Umbilical cord (tissue), 2 donors: ENCODE data around the gene MRPL48. TPM values are rescaled to one million over a fixed set of nuclear protein-coding genes. Genes with fewer than 3 reads are reported as not detected.
"Not testable (repeated sequence)": the region's sequence is repeated elsewhere in the genome, so short reads cannot be mapped to it uniquely, and the experiment has no call there.

Source experiments
- DNase-seq: peaks from one replicate; pipeline ENCODE4 v3.0.0-alpha.2; 2015; ENCODE audit warnings: low spot score
- total RNA-seq: library from RNA; depleted of rRNA; stranded (reverse); fragments of >200 nt; gene quantifications from one replicate; pipeline ENCODE4 v1.2.3, GENCODE V29; 2014; ENCODE audit warnings: low replicate concordance; ENCODE audit not compliant: insufficient read depth

The MRPL48 gene
- total RNA-seq, 1 donor from 2014 or later = 22.1 TPM

- DNase-seq = peak; percentile 99
Observed at GRCh38 chr11:73779084-73779902, 8.4 kb upstream of the MRPL48 start.

GRCh38 chr11:73781303-73781702 is 6.4 kb upstream of the MRPL48 start:
- DNase-seq = no peak

- no peak for DNase-seq
Observed at GRCh38 chr11:73783483-73784020, 4.1 kb upstream of the MRPL48 start.

GRCh38 chr11:73784080-73784634 is 3.5 kb upstream of the MRPL48 start:
- no peak for DNase-seq

- no peak for DNase-seq
Observed at GRCh38 chr11:73784734-73785133, 2.9 kb upstream of the MRPL48 start.

GRCh38 chr11:73785467-73785866 is 2.2 kb upstream of the MRPL48 start:
- not testable (repeated sequence) for DNase-seq

- no peak for DNase-seq
Observed at GRCh38 chr11:73787051-73787642, 527 bp upstream of the MRPL48 start.

- DNase-seq = no peak
Observed at GRCh38 chr11:73789279-73789670, 1.6 kb downstream of the MRPL48 start.

- DNase-seq = no peak
Observed at GRCh38 chr11:73792584-73792983, 4.9 kb downstream of the MRPL48 start.

GRCh38 chr11:73795925-73796632 is 8.4 kb downstream of the MRPL48 start:
- DNase-seq = no peak

- DNase-seq = no peak
Observed at GRCh38 chr11:73797457-73797856, 9.8 kb downstream of the MRPL48 start.

GRCh38 chr11:73800276-73800806 is 12.7 kb downstream of the MRPL48 start:
- DNase-seq = peak; percentile 14

- DNase-seq = no peak
Observed at GRCh38 chr11:73801136-73801535, 13.5 kb downstream of the MRPL48 start.

- no peak for DNase-seq
Observed at GRCh38 chr11:73804712-73805111, 17.0 kb downstream of the MRPL48 start.

GRCh38 chr11:73808052-73808451 is 20.4 kb downstream of the MRPL48 start:
- no peak for DNase-seq

- DNase-seq = no peak
Observed at GRCh38 chr11:73810637-73811036, 23.0 kb downstream of the MRPL48 start.

- DNase-seq = no peak
Observed at GRCh38 chr11:73812234-73812633, 24.6 kb downstream of the MRPL48 start.

GRCh38 chr11:73814812-73815211 is 27.1 kb downstream of the MRPL48 start:
- DNase-seq = no peak

GRCh38 chr11:73818846-73819245 is 31.2 kb downstream of the MRPL48 start:
- no peak for DNase-seq

GRCh38 chr11:73830261-73830660 is 42.6 kb downstream of the MRPL48 start:
- DNase-seq = no peak

- DNase-seq = no peak
Observed at GRCh38 chr11:73833067-73833466, 45.4 kb downstream of the MRPL48 start.
